Lower leg skin (tissue), 4 donors: Measurements from ENCODE around the gene HMG20B. TPM values are rescaled to one million over a fixed set of nuclear protein-coding genes. Genes with fewer than 3 reads are reported as not detected.

Experiments used
- DNase-seq, 2 donors: peaks; one replicate each; pipeline ENCODE4 v3.0.0-alpha.2; 2019; ENCODE audit warnings: low spot score in 2 of 2
- H3K4me3 ChIP-seq: fragments of 200-600 bp; sonication (generic); 2 replicates; pipeline ENCODE4 v1.5.1; 2017; ENCODE audit warnings: mild to moderate bottlenecking, low read depth; ENCODE audit not compliant: poor library complexity, severe bottlenecking
- POLR2A ChIP-seq, 2 donors: fragments of 450-650 bp; IDR thresholded peaks; one replicate each; pipeline ENCODE4 v1.6.1; 2016 to 2017; ENCODE audit warnings: antibody characterized with exemption in 2 of 2, mild to moderate bottlenecking in 1 of 2, moderate library complexity in 1 of 2
- WGBS, 2 donors: methylation state at CpG; one replicate each; pipeline ENCODE4 v1.1.5; 2018; 5-methylcytosine and 5-hydroxymethylcytosine counted together
- intact Hi-C: fragments of 100-400 bp; cut with DNase I; formaldehyde crosslinking; loops from one replicate; pipeline ENCODE4 v1.15.0; 2023; ENCODE audit warnings: low total_unique reads
- total RNA-seq, 4 donors: library from RNA; depleted of rRNA; stranded (reverse); fragments of >200 nt; gene quantifications; one replicate each; pipeline ENCODE4 v1.1.0, GENCODE V29; 2016
- TF ChIP-seq, protein P1 (sequence below), 3 donors: fragments of 450-650 bp; IDR thresholded peaks; one replicate each; pipeline ENCODE4 v1.5.1; 2016; ENCODE audit warnings: antibody characterized with exemption in 3 of 3, mild to moderate bottlenecking in 3 of 3, moderate library complexity in 2 of 3

The HMG20B gene
- total RNA-seq, 4 donors from 2014 or later = 112 to 135 (median 123) TPM

DNA sequence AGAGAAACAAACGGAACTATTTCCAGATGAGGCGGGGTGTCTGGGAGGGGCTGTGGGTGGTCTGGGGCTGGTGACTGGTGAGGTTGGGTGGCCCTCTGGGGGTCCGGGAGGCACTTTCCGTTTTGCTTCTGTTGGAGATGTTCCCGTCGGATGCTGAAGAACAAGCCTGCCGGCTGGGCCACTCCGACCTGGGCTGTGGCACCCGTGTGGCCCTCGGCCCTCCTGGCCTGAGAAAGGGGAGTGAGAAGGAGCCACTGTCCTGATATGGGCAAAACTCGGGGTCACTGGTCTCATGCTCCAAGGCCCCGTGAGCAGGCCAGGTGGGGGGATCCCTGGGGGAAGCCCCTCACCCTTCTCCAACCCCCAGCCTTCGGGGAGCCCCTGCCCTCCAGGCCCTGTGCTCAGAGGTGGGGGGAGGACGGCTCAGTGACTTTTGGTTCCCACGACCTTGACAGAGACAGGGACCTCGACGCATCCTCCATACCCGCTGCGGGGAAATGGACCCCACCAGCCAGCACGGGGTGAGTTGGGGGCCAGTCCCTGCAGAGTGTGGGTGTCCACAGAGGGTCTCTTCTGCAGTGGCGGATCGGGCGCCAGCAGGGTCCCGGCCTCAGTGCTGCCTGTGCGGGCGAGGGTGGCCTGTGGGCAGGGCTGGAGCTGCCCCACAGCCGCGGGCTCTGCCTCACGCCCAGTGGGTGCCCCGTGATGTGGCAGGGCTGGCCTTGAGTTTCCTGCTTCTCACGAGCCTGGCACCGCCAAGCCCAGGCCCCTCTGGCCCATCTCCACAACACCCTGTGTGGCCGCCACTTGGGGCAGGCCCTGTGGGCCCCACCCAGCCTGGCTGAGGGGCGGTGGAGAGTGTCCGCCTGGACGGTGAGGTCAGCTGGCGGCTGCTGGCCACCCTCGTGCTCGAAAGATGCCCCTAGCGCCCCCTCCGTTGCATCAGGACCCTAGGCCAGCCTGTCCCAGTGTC is 38.3 kb downstream of the HMG20B start:
- no peak overlapping the region for H3K4me3 ChIP-seq
- no peak for DNase-seq
- TF ChIP-seq, protein P1, sequence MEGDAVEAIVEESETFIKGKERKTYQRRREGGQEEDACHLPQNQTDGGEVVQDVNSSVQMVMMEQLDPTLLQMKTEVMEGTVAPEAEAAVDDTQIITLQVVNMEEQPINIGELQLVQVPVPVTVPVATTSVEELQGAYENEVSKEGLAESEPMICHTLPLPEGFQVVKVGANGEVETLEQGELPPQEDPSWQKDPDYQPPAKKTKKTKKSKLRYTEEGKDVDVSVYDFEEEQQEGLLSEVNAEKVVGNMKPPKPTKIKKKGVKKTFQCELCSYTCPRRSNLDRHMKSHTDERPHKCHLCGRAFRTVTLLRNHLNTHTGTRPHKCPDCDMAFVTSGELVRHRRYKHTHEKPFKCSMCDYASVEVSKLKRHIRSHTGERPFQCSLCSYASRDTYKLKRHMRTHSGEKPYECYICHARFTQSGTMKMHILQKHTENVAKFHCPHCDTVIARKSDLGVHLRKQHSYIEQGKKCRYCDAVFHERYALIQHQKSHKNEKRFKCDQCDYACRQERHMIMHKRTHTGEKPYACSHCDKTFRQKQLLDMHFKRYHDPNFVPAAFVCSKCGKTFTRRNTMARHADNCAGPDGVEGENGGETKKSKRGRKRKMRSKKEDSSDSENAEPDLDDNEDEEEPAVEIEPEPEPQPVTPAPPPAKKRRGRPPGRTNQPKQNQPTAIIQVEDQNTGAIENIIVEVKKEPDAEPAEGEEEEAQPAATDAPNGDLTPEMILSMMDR (IDR thresholded peaks at IDR 0.05) = no peak
- no peak for TF ChIP-seq POLR2A (IDR thresholded peaks at IDR 0.05)
- 78 to 86% methylated on average over 23 to 33 of the region's 41 CpGs for WGBS, 2 donors
- intact Hi-C loops = loop anchor here (10.0 kb wide), 2 partner anchors 86 to 296 kb away; no protein-coding TSS in a partner anchor

DNA sequence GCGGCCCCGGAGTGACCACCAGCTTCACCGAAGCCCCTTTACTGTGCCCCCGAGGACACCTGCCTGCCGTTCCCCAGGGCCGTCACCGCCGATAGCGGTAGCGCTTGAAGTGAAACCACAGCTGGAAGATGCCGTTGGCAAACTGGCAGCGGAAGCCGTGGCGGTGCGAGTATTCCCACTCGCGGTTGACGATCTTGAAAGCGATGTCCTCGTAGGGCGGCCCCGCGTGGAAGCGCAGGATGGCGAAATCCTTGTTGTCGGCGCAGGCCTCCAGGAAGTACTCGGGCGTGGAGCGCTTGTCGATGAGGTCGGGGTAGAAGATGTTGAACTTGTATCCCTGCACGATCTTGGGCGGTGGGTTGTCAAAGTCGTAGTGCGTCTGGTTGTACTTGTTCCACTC is 39.1 kb downstream of the HMG20B start:
- TF ChIP-seq, protein P1 (IDR thresholded peaks at IDR 0.05) = no peak
- no peak for TF ChIP-seq POLR2A (IDR thresholded peaks at IDR 0.05)
- H3K4me3 ChIP-seq = no peak overlapping the region
- intact Hi-C loops = loop anchor here (10.0 kb wide), 2 partner anchors 87 to 297 kb away; no protein-coding TSS in a partner anchor
- DNase-seq = no peak
- 93 to 95% methylated on average over 36 of the region's 36 CpGs for WGBS, 2 donors

DNA sequence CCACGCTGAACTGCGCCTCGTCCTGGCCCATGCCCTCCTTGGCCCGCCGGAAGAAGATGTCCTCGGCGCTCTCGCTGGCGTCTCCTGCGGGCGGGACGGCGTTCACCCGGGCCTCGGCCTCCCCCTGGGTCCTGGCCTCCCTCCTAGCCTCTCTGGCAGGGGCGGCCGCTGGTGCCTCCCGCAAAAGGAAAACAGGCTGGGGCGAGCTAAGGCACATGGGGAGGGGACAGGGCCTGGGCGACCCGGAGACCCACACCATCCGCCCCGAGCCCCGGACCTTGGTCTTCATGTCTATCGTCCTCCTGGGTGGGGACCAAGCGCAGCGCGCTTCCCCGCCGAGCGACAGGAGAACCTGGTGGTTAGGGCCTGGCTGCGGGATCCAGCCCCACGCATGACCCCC is 39.6 kb downstream of the HMG20B start:
- no peak overlapping the region for H3K4me3 ChIP-seq
- no peak for DNase-seq
- 96 to 97% methylated on average over 30 to 33 of the region's 33 CpGs for WGBS, 2 donors
- intact Hi-C loops = loop anchor here (10.0 kb wide), 2 partner anchors 88 to 298 kb away; no protein-coding TSS in a partner anchor
- TF ChIP-seq, protein P1 (IDR thresholded peaks at IDR 0.05) = no peak
- no peak for TF ChIP-seq POLR2A (IDR thresholded peaks at IDR 0.05)

DNA sequence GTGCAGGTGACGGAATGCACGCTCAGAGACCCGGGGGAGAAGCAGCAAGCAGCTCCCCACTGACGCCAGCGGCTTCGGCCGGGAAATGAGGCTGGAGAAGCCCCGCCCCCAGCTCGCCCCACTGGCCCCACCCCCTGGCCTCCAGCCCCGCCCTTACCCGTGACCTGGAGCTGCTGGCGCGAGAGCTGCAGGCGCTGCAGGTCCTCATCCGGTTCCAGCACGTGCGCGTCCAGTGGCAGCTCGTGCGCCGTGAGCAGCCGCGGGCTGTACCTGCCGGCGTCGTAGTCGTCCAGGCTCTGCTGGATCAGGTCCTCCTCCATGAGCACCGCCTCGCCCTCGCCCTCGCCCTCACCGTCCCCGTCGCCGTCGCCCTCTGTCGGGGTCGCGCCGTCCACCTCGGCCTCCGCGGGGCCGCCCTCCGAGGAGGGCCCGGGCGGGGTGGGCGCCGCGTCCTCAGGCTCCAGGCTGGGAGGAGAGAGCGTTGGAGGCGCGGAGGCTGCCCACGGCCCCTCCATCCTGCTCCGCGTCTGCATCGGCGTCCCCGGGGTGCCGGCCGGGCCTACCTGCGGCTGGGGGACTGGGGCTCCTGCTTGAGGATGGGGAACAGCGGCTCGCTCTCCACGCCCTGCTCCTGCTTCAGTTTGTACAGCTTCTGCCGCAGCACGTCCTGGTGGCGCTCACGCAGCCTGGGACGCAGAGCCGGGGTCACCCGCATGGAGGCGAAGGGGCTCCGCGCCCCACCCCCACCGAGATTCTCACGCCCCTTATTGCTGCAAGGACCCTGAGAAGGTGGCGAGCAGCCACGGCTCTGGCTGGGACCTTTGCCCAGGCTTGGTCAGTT is 40.4 kb downstream of the HMG20B start:
- WGBS, 2 donors = 90 to 92% methylated on average over 75 to 79 of the region's 79 CpGs
- DNase-seq = no peak
- no peak overlapping the region for H3K4me3 ChIP-seq
- TF ChIP-seq, protein P1 (IDR thresholded peaks at IDR 0.05) = no peak
- no peak for TF ChIP-seq POLR2A (IDR thresholded peaks at IDR 0.05)
- intact Hi-C loops = loop anchor here (10.0 kb wide), 2 partner anchors 88 to 298 kb away; no protein-coding TSS in a partner anchor

DNA sequence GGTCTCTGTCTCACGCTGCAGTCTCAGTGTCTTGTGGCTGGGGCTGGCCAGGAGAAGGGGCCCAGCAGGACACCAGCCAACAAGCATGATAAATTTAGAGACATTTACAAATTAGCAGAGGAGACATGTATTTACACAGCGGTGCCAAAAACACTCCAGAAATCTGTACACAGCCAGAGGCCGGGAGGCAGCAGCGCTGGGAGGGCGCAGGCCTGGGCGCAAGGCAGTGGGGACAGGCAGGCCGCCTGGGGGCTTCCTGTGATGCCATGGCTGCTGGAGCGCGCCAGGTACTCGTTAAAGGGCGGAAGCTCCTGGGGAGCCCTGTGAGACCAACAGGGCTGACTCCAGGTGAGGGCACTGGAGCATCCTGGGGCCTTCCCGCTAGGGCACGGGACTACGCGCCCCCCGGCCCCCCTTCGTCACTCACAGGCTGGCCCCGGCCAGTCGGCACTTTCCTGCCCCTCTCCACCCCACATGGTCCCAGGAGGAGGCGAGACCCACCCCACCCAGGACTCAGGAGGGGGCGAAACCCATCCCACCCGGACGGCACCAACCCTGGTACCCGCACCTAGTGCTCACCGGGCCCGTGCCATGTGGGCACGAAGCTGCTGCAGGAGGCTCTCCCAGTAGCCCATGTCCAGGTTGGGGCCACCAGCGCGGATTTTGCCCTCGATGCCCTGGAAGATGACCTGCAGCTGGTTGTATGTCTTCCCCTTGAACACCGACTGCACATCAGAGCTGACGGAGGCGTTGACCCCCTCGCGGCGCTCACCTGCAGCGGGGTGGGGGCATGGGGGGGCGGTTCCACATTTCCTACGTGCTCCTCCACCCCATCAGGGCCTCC is 41.3 kb downstream of the HMG20B start:
- no peak for DNase-seq
- TF ChIP-seq POLR2A (IDR thresholded peaks at IDR 0.05) = no peak
- TF ChIP-seq, protein P1 (IDR thresholded peaks at IDR 0.05) = no peak

More for the DNA sequence above, 41.3 kb downstream of the HMG20B start:
- 89 to 92% methylated on average over 32 to 39 of the region's 39 CpGs for WGBS, 2 donors
- H3K4me3 ChIP-seq = no peak overlapping the region
- intact Hi-C loops = loop anchor here (10.0 kb wide), 2 partner anchors 89 to 299 kb away; no protein-coding TSS in a partner anchor
